C4-2B (cell line): Measurements from ENCODE around the gene KAZN.

Experiments
- ZFX ChIP-seq: fragments of 450-650 bp; IDR thresholded peaks from 2 replicates; pipeline ENCODE4 v1.6.1; 2017
- TF ChIP-seq, protein P1 (sequence below): fragments of 450-650 bp; conservative IDR thresholded peaks from 2 replicates; pipeline ENCODE4 v1.5.1; 2017; ENCODE audit warnings: mild to moderate bottlenecking

DNA sequence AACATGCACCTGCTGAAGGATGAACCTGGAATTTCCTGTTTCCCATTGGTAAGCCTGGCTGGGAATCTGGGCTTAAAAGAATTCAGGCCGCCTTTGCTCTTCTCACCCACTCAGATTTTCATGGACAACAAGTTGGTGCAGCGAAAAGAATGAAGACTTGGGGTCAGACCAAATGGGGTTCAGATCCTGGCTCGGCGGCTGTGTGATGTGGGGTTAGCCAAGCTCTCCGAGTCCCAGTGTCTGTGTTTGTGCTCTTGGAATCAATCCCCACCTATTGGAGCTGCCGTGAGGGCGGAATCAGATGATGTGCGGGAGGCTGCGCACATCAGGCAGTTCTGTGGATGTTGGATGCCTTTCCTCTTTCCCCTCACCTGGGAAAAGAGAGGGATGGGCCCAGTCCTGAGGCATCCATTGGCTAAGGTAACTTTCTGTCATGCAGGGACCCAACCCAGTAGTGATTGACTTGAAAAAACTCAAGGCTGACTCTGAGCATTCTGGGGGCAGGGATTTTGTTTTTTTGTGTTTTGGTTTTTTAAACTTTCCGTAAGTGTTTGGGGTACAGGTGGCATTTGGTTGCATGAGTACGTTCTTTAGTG is 228.3 kb downstream of the KAZN start:
- TF ChIP-seq, protein P1, sequence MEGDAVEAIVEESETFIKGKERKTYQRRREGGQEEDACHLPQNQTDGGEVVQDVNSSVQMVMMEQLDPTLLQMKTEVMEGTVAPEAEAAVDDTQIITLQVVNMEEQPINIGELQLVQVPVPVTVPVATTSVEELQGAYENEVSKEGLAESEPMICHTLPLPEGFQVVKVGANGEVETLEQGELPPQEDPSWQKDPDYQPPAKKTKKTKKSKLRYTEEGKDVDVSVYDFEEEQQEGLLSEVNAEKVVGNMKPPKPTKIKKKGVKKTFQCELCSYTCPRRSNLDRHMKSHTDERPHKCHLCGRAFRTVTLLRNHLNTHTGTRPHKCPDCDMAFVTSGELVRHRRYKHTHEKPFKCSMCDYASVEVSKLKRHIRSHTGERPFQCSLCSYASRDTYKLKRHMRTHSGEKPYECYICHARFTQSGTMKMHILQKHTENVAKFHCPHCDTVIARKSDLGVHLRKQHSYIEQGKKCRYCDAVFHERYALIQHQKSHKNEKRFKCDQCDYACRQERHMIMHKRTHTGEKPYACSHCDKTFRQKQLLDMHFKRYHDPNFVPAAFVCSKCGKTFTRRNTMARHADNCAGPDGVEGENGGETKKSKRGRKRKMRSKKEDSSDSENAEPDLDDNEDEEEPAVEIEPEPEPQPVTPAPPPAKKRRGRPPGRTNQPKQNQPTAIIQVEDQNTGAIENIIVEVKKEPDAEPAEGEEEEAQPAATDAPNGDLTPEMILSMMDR = no peak
- no peak for TF ChIP-seq ZFX
